GM12875 (cell line): Measurements from ENCODE around the gene LIMK1.
"Not testable (repeated sequence)": the region's sequence is repeated elsewhere in the genome, so short reads cannot be mapped to it uniquely, and the experiment has no call there.

Experiments used
- H3K4me3 ChIP-seq: one replicate; pipeline ENCODE4 v1.5.1; 2011; ENCODE audit warnings: low read depth, low read length, control low read depth
- CTCF ChIP-seq: IDR thresholded peaks from 2 replicates; pipeline ENCODE4 v1.5.1; 2011; ENCODE audit warnings: low read depth, mild to moderate bottlenecking, control low read depth, inconsistent platforms, low read length, moderate library complexity, borderline replicate concordance; ENCODE audit not compliant: insufficient read depth

LIMK1 gene

GRCh38 chr7:74164985-74165456 is 81.4 kb downstream of the LIMK1 start:
- no peak for TF ChIP-seq CTCF
- H3K4me3 ChIP-seq = no peak overlapping the region

- TF ChIP-seq CTCF = no peak
- H3K4me3 ChIP-seq = no peak overlapping the region
Observed at GRCh38 chr7:74165867-74166593, 82.4 kb downstream of the LIMK1 start.

- H3K4me3 ChIP-seq = not testable (repeated sequence)
Observed at GRCh38 chr7:74167324-74167723, 83.7 kb downstream of the LIMK1 start.
